GM21737 (cell line): ENCODE data around the gene RSKR.
"Not testable (repeated sequence)": the region's sequence is repeated elsewhere in the genome, so short reads cannot be mapped to it uniquely, and the experiment has no call there.

ENCODE experiments used
- ATAC-seq: cut with Tn5 transposase; IDR thresholded peaks from one replicate; pipeline ENCODE4 v1.9.1; 2021; ENCODE audit warnings: mild to moderate bottlenecking, moderate library complexity; ENCODE audit not compliant: unreplicated experiment

The RSKR gene

GRCh38 chr17:28578246-28579195 lies 35.5 kb downstream of the RSKR start:
- no peak for ATAC-seq

GRCh38 chr17:28577466-28577824 lies 36.5 kb downstream of the RSKR start:
- no peak for ATAC-seq

- peak; percentile 78 for ATAC-seq
Measured at GRCh38 chr17:28576758-28577465, 37.1 kb downstream of the RSKR start, which contains the start of gene ALDOC. ALDOC (minus strand) TSS chr17:28576895; CDS start chr17:28575532, 1,363 bp downstream.

DNA sequence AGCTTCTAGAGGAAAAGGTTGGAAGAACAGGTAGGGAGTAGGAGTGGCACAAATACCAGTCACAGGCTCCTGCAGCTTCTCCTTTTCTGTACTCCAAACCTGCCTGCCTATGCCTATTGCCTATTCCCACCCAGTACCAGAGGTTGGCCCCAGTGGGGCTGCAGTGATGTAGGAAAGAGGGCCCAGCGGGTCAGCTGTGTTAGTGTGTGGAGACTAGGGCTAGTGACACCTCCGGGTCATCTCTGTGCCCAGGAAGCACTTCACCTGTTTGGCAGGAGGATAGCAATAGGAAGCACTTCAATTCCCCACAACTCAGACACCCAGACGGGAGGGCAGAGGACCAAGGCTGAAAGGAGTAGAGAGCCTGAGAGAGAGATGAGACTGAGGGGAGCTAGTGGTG lies 38.0 kb downstream of the RSKR start:
- ATAC-seq: not testable (repeated sequence)

DNA sequence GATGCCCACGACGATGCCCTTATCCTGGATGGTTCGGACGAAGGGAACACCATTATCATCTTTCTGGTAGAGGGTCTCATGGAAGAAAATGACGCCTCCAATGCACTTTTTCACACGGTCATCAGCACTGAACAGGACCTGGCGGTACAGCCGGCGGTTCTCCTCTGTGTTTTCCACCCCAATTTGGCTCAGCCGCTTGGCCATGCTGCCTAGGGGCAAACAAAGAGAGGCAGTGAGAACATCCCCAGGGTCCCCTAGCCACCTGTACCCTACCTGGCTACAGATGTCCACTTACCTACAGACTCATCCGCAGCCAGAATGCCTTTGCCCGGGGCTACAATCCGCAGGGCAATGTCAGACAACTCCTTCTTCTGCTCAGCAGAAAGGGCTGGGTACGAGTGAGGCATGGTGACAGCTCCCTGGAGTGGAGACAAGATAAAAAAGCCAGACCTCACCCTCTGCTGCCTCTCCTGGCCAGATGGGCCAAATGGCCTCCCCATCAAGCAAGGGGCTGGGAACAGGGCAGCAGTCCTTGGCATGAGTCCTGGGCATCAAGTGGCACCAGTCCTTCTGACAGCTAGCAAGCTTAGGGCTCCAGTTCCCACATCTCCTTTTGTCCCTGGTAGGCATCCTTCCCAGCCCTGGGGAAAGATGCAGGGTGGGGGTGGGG lies 38.7 kb downstream of the RSKR start:
- ATAC-seq: no peak

- no peak for ATAC-seq
Measured at GRCh38 chr17:28574526-28574925, 39.5 kb downstream of the RSKR start.

- ATAC-seq: no peak
Measured at GRCh38 chr17:28573966-28574480, 40.0 kb downstream of the RSKR start.

GRCh38 chr17:28573521-28573920 lies 40.5 kb downstream of the RSKR start:
- no peak for ATAC-seq

DNA sequence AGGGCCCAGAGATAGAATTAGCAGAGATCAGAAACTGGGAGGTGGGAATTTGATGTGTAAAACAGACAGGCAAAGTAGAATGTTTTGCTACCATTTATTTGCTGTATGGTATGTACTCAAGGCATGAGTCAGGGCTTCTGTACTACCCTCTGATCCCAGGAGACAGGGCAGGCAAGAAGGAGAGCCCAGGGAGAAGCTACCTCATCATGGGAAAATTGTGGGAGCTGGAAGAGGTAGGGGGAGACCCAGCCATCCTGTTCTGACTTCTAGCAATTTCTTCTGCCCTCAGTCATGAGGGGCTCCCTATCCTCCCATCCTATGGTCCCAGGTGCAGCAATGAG lies 41.0 kb downstream of the RSKR start:
- ATAC-seq: no peak

- ATAC-seq: no peak
Measured at GRCh38 chr17:28572259-28573039, 41.5 kb downstream of the RSKR start.

- ATAC-seq: peak; percentile 75
Measured at GRCh38 chr17:28571361-28572122, 42.4 kb downstream of the RSKR start, which contains the start of gene PIGS. PIGS (minus strand) TSS chr17:28571524; CDS start chr17:28571496, 28 bp downstream.

- ATAC-seq: peak; percentile 23
Measured at GRCh38 chr17:28570716-28571360, 43.1 kb downstream of the RSKR start.

DNA sequence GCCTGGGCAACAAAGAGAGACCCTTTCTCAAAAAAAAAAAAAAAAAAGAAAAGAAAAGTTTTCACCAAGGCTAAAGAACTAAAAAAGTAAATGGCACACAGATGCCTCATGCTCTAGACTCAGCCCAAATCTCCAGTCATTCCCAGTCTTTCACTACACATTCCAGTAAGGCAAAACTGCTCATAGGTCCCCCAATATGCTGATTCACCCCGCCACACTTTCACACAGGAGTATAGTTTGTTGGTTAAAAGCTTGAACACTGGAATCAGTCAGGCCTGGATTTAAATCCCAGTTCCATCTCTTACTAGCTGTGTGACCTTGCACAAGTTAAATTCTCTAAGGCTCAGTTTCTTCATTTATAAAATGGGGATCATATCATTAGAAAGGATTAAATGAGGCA lies 44.5 kb downstream of the RSKR start:
- ATAC-seq: no peak

DNA sequence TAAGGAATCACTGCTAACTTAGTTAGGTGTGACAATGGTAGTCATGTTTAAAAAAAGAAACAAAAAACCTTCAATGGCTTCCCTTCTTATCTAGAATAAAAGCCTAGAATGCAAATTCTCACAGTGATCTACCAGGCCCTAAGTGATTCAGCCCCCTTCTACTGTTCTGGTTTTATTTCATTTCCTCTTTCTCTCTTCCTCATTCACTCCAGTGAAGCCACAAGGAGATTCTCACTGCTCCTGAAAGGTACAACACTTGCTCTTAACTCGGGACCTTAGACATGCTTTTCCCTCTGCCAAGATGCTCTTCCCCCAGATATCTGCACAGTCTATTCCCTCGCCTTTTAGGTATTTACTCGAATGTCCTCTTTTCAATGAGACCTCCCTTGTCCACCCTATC lies 46.4 kb downstream of the RSKR start:
- no peak for ATAC-seq

GRCh38 chr17:28563475-28563874 lies 50.5 kb downstream of the RSKR start:
- ATAC-seq: no peak
